ENCODE results near the gene SPATA31E1.
"Not testable (repeated sequence)": the region's sequence is repeated elsewhere in the genome, so short reads cannot be mapped to it uniquely, and the experiment has no call there.

SPATA31E1 gene

GRCh38 chr9:87886933-87887505 is 4.3 kb downstream of the SPATA31E1 start:
- DNase-seq, result no peak

- no peak for DNase-seq
Measured at GRCh38 chr9:87887661-87888480, 5.2 kb downstream of the SPATA31E1 start.

- DNase-seq, result no peak
Measured at GRCh38 chr9:87888501-87888900, 5.8 kb downstream of the SPATA31E1 start.

- DNase-seq, result no peak
Measured at GRCh38 chr9:87889065-87889881, 6.6 kb downstream of the SPATA31E1 start.

GRCh38 chr9:87889882-87890252 is 7.2 kb downstream of the SPATA31E1 start:
- peak; percentile 52 for DNase-seq

GRCh38 chr9:87890837-87891236 is 8.2 kb downstream of the SPATA31E1 start:
- DNase-seq, result no peak

- no peak for DNase-seq
Measured at GRCh38 chr9:87891754-87892153, 9.1 kb downstream of the SPATA31E1 start.

GRCh38 chr9:87892956-87893355 is 10.3 kb downstream of the SPATA31E1 start:
- DNase-seq, result no peak

GRCh38 chr9:87894998-87895625 is 12.4 kb downstream of the SPATA31E1 start:
- no peak for DNase-seq

GRCh38 chr9:87896891-87897290 is 14.2 kb downstream of the SPATA31E1 start:
- no peak for DNase-seq

GRCh38 chr9:87898151-87898550 is 15.5 kb downstream of the SPATA31E1 start:
- DNase-seq, result no peak

GRCh38 chr9:87902371-87902770 is 19.7 kb downstream of the SPATA31E1 start:
- not testable (repeated sequence) for DNase-seq

GRCh38 chr9:87909310-87910041 is 26.8 kb downstream of the SPATA31E1 start:
- DNase-seq, result no peak

GRCh38 chr9:87910821-87911220 is 28.1 kb downstream of the SPATA31E1 start:
- no peak for DNase-seq

GRCh38 chr9:87917662-87918061 is 35.0 kb downstream of the SPATA31E1 start, which contains the start of gene SPATA31C1:
Gene SPATA31C1, plus strand, starts transcription at chr9:87917962.
- DNase-seq, result not testable (repeated sequence)

- not testable (repeated sequence) for DNase-seq
Measured at GRCh38 chr9:87919013-87919412, 36.3 kb downstream of the SPATA31E1 start.

GRCh38 chr9:87921561-87921960 is 38.9 kb downstream of the SPATA31E1 start:
- DNase-seq, result not testable (repeated sequence)

- DNase-seq, result not testable (repeated sequence)
Measured at GRCh38 chr9:87923012-87923411, 40.3 kb downstream of the SPATA31E1 start.

GRCh38 chr9:87924851-87925250 is 42.2 kb downstream of the SPATA31E1 start:
- not testable (repeated sequence) for DNase-seq

- DNase-seq, result not testable (repeated sequence)
Measured at GRCh38 chr9:87929152-87929551, 46.5 kb downstream of the SPATA31E1 start.

GRCh38 chr9:87934444-87934843 is 51.8 kb downstream of the SPATA31E1 start:
- DNase-seq, result not testable (repeated sequence)

- DNase-seq, result not testable (repeated sequence)
Measured at GRCh38 chr9:87937352-87937751, 54.7 kb downstream of the SPATA31E1 start.
